NCI-H524 treated with DMSO at 0.1 percent for 48 hours (cell line): ENCODE results near the gene EYA3.

Experiments
- DNase-seq: peaks from one replicate; lab custom pipeline; 2025; lab: John Stamatoyannopoulos, UW

The EYA3 gene

DNA sequence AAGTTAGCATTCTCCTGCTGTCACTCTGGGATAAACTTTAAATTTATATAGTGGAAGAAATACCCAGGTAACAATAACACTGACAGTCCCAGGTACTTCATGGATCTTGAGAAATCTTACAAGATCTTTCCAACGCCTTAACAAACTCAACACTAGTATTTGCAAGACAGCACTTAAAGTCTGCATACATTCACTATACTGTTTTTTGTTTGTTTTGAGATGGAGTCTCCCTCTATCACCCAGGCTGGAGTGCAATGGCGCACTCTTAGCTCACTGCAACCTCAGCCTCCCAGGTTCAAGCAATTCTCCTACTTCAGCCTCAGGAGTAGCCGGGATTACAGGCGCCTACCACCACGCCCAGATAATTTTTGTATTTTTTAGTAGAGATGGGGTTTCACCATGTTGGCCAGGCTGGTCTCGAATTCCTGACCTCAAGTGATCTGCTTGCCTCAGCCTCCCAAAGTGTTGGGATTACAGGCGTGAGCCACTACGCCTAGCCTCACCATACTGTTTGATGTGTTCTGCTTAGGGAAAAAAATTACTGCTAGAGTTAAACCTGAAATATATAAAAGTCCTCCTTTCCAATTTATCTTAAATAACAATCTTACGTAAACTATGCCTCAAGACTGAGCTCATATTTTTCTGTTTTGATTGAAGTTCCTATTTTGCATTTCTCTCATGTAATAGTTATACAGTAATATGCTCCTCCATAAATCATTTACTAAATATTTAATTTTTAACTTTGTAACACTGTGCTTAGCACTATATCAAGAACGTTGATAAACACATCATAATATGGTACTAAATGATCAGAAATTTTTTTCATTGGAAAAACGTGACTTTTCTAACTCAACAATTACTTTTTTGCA lies 17.5 kb downstream of the EYA3 start:
- DNase-seq: no peak

DNA sequence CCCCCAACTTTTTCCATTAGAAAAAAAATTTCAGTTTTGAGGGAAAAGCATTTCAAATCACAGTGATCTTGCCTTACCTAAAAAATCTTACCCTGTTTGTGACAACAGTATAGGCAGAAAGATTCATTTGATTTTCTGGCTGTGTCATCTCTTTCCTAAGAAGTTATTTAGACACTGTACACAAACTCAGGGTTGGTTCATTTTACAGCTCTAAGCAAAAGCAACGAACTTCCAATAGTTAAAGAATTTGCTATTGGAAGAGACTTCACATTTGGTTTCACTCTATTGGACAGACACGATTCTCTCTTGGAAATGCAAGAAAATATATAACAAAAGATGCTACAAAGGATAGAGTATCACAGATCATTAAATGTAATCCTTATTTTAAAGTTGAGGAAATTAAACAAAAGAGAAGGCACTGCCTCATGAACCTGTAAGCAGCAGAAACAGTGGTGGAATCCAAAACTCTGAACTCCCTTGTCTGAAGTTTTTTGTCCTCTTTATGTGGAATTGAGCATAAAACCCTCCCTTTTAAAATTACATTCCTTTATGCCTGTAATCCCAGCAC lies 20.8 kb downstream of the EYA3 start:
- no peak for DNase-seq

DNA sequence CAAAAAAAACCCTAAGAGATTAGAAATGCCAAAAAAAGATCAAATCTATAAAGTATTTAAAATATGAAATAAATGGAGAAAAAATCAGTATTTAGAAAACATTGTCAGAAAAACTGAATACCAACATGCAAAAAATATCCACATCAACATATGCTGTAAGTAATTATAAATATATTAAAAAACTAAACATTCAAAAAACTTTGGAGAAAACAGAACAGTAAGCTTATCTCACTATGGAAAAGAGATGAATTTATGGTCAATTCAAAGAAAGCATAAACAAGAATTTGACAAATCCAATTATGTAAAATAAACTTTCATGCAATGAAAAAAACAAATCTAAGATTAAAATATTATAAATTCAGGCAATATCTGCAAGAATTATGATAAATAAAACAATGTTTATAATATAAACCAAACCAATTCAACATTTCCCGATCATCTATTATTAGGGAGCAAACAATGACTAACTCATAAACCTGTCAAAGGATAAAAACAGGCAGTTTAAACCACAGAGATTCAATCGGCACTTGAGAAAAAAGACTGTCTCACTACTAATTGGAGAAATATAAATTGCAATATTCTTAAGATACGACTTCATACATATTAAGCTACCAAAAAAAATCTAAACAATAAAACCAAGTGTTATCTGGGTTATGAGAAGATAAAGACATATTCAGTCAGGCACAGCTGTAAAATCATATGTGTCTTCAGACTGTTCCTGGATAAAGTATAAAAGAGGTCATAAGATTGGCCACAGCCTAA lies 21.8 kb downstream of the EYA3 start:
- no peak for DNase-seq

DNA sequence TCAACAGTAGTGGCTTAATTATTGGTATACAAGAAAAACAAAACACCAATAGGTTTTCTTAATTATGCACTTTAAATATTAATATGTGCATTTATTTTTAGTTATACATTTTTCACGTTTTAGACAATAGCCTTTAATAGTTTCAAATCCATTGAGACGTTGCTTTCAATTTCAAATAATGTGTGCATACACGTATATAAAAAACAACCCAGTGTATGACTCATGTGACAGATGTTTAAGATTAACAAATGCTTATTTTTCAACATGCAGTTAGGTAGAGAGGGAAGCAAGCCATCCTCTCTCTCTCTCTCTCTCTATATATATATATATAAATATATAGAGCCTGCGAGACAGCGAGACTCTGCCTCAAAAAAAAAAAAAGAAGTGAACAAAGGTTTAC lies 24.3 kb downstream of the EYA3 start:
- DNase-seq: no peak

DNA sequence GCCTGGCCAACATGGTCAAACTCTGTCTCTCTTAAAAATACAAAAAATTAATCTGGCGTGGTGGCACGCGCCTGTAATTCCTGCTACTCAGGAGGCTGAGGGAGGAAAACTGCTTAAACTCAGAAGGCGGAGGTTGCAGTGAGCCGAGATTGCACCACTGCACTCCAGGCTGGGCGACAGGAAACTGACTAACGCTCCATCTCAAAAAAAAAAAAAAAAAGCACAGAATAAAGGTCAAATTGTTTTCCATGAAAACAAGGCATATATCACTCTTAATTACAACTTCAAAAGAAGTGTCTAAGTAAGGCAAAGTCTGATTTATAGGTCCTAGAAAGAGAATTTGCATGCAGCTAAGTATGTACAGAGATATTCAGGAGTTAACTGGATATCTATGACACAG lies 25.6 kb downstream of the EYA3 start:
- no peak for DNase-seq

DNA sequence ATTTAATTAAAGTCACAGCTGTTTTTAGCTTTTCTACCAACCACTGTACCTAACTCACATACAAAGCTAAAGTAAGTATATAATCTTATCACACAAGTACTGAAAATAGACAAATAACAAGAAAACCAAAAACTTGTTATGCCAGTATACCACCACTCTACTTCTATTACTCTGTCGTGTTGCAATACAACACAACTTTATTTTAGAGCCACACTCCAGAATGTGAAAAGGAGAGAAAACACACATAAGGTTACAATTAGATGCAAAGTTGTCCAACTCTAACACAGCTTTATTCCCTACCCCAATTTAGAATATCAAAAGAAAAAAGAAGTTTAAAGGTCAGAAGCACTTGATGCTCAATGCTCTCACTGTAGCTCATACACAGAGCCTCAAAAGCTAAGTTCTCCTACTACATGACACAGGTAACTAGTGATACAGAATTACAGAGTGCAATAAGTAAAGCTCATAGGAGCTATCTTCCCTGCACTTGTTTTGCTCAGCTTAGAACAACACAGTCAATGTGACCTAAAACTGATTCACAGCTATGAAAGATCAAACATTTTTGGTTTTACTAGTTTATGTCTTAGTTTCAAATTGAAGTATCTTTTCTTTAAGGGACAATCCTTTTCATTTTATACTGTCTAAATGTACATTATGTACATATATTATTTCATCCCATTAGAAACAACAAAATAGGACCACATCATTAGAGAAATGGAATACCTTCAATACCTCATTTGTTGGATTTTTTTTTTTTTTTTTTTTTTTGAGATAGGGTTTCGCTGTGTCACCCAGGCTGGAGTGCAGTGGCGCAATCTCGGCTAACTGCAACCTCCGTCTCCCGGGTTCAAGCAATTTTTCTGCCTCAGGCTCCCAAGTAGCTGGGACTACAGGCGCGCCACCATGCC lies 29.2 kb downstream of the EYA3 start:
- DNase-seq: no peak

DNA sequence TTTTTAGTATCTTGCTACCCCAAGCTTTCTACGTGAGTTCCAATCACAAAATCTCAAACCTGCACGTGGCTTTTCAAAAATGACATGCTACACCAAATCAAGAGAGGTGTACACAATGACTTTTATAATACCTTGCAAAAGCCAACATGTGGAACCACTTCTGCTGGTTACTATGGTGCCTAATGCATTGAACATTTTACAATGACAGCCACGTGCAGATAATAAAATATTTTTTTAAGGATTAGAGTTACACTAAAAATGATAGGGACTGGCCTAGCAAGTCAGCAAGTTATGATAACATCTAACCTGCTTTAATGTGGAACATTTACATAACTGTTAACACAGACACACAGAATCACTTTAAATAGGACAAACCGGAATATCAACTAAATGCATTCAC lies 30.2 kb downstream of the EYA3 start:
- DNase-seq: no peak

DNA sequence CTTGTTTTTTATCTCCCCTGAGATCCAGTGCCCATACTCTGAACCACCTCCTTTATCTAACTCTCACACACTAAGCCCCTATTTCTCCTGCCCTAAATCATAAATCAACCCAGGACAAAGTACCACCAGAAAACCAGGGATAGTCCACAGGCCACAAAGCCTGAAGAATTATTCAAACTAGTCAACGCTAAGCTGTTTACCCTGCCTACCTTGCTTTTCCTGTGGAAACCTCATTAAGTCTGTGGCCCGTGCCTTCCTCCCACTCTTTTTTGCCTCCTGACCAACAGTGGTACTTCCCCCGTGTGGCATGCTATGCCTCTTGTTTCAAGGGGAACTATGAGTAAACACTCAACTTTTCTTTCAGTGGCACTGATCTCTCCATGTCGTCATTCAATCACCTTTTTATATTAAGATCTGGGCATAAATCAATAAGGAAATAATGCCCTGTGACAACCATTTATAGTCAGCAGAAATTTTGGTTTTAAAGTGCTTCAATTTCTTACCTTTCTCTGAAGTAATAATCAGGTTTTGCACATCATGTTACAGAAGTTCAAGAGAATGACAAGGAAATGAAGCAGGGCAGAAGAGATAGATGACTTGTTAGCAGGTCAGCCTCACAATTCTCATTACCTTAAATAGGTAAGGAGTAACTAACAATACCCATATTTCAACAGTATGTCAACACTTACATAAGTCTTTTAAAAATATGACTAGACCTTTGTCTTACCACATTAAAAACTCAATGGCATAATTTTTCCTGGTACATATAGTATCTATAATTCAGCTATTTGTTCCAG lies 32.1 kb downstream of the EYA3 start:
- no peak for DNase-seq

DNA sequence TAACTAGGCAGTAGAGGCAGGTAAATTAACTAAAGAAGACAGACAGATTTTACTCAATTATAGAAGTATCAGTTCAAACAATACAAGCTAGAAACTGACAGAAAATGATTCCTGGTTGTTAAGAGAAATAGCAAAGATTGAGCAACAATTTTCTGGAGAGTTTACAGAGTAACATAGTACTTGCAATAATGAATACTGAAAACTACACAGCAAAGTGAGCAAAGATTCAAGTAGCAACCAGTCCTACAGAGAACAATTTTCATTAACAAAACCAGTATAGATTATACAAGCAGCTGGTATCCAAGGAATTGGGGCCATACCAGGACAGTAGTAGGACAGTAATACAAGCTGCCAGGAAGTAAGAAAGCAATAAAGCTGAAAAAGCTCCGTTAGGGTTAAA lies 37.6 kb downstream of the EYA3 start:
- DNase-seq: no peak

DNA sequence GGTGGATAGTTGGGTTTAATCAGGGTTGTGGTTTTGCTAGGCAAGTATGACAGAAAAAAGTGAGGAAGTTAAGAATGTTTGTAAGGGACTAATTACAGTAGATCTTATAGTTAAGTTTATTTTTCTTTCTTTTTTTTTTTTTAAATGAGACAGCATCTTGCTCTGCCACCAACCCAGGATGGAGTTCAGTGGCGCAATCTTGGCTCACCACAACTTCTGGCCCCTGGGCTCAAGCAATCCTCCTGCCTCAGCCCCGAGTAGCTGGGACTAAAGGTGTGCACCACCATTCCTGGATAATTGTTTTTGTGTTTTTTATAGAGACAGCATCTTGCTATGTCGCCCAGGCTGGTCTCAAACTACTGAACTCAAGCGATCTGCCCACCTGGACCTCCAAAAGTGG lies 41.7 kb downstream of the EYA3 start:
- no peak for DNase-seq

DNA sequence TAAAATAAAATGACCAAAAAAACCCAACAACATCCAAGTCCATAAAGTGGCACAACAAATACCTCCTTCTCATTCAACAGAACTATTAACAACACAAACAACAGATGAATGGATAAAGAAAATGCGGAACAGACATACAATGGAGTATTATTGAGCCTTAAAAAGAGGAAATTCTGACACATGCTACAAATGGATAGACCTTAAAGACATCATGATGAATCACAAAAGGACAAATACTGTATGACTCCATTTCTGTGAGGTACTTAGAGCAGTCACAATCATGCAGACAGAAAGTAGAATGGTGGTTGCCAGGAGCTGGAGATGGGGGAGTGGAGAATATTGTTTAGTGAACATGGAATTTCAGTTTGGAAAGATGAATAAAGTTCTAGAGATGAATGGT lies 42.6 kb downstream of the EYA3 start:
- DNase-seq: no peak

DNA sequence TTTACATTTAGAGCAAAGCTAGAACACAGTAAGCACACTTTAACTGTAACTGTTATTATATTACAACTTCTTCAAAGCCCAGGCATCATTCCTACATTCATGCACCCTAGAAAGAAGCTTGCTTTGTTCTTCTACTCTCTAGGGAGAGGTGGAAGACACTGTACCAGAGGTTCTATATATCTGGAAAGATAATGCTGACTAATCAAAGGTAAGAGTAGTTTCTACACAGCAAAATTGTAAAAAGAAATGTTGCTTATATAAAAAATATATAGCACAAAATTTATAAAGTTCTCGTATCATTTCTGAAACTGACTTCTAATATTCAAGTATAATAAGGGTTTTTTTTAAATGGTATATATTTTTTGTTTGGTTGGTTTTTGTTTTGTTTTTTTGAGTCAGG lies 44.0 kb downstream of the EYA3 start:
- DNase-seq: no peak

DNA sequence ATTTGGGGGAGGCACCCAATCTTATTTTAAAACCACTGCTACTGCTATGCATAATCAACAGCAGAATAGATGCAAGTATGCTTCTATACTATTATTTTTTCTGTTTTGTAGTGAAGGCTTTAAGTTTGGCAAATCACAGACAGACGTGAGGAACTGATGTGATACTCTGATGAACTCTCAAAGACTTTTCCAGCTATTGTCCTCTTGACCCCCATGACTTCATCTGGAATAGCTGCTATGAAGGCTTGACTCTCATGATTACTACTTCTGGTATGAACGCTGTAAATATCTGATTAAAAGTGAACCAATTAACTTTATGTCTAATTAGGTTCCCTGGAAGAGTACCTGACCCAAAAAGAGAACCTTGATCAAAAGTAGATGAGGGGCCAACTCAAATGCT lies 49.1 kb downstream of the EYA3 start:
- no peak for DNase-seq

DNA sequence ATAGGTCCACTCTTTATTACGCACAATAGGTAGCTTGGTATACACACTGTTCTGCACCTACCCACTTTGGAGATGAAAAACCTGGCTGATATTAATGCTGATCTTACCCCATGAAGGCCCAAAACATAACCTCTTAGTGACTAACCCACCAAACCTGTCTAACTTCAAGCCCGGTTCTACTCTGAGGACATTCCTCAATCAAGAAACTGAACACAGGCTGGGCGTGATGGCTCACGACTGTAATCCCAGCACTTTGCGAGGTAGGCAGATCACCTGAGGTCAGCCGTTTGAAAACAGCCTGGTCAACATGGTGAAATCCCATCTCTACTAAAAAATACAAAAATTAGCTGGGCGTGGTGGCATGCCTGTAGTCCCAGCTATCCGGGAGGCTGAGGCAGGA lies 50.5 kb downstream of the EYA3 start:
- no peak for DNase-seq

DNA sequence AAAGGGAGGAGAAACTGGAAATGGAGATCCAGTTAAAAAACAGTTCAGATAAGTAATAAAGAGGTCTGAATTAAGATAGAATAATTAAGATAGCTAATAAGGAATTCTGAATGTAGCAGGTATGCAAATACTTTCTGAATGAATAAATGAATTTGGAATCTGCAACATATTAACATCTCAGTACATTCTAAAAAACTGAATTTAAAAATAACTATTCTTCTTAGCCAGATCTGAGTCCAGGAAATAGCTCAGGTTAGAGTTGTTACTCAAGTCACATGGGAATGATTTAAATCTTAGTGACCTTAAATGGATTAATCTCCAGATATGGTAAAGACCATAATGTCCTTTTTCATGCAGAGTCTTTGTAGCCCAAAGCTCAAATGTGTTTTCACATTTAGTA lies 51.2 kb downstream of the EYA3 start:
- DNase-seq: no peak

DNA sequence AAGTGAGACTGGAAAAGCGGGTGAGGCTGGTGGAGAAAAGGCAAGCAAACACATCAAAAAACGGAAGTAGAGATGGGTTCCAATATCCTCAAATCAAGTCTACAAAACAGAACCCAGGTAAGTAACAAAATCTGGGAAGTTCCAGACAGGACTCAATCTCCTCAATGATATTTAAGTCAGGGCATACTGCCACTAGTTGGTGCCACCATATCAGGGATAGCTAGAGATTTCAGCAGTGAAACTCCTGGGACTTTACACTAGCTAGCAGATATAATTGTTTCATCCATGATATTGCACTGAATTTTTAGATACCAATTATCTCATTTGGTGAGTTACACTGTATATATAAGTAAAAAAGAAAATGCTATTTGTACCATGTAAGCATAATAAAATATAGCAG lies 52.0 kb downstream of the EYA3 start:
- no peak for DNase-seq

DNA sequence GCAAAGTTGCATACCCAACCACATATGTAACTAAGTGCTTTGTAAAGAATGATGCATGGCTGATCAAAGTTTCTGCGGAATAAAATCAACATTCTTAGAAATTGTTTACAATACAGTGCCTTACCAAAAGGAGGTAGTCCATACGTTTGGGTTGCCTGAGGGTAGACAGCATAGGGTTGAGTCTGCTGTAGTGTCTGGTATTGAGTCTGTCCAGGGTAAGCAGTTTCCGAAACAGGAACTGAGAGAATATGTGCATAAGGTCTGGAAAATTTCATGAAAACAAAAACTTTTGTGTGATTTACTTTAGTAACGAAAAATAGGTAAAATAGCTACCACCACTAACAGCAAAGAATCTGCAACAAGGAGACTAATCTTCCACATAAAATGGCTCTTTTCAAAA lies 53.0 kb downstream of the EYA3 start:
- DNase-seq: no peak

DNA sequence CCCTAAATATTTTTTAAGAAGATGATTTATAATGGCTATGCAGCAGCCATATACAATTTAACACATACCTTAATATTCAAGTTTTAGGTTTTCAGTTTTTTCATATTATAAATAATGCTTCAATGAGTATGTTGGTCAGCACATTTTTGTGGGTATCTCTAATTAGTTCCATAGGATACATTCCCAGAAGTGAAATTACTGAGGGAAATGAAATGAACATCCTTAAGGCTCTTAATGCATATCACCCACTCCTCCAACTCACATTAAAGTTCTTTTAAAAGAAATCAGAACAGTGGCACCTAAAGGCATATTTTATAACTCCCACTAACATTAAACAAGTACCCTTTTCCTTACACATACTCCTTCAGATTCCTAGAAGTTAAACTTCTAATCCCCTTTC lies 56.1 kb downstream of the EYA3 start:
- no peak for DNase-seq

DNA sequence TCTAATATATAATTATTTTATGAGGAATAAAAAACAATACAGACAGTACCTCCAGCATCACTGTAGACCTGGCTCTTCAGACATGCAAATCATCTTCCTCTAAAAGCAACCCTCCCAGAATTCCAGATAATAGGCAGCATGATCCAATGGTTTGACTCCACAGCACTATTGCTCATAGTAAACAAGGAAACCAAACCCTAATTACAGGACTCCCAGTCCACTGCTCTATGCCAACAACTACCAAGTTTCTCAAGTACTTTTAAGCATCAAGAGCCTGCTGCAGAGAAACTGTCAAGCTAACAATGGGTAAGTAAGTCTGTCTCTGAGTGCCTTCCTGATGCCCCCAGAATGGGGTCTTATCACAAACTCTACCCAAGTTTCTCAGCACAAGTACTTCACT lies 57.2 kb downstream of the EYA3 start:
- DNase-seq: no peak

DNA sequence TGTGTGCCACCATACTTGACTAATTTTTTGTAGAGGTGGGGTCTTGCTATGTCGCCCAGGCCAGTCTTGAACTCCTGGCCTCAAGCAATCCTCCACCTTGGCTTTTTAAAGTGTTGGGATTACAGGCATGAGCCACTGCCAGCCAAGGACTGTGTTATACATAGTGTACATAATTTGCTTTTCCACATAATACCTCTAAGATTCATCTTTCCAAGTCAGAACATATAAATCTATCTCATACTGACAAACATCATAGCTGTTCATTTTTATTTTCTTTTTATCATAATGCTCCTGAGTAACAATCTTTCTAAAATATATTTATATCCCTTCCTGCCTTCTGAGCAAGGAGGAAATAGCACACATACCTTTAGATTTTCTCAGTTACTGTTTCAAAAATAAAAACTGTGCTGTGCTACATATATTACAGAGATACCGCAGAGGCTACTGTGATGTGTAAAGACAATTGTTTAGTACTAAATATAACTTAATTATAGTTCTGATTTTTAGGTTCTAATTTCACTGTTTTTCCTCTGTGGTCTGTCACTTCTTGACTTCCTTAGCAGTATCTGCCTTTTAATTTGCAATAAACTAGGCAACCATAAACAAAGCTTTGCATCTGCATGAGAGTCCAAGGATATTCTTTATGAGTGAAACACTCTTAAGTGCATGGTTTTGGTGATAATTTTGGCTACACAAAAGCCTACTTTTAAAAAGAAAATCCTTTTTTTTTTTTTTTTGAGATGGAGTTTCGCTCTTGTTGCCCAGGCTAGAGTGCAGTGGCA lies 59.3 kb downstream of the EYA3 start:
- DNase-seq: no peak

DNA sequence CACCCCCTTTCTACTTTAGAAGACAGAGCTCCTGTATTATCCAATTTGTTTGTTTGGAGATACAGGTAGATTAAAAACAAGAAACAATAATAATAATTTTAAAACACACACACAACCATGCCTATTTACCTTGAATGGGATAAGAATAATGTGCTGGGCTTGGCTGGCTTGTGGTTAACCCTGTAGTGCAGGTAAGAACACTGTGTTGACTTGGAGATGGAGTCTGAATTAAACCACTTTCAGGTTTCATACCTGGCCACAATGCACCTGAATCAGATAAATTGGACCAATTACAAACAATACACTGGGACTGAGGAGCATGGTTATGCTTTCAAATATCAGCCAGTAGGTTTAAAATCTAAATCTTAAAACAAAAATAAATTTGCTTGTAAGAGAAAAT lies 60.8 kb downstream of the EYA3 start:
- DNase-seq: no peak
